H9 (cell line): ENCODE results near the gene GPD1L. TPM values are rescaled to one million over a fixed set of nuclear protein-coding genes. Genes with fewer than 3 reads are reported as not detected.

Experiments
- DNase-seq: peaks from one replicate; pipeline ENCODE4 v3.0.0-alpha.2; 2017
- H2AFZ ChIP-seq: one replicate; pipeline ENCODE4 v1.6.1; 2013; ENCODE audit warnings: mild to moderate bottlenecking, low read length, control low read depth, moderate library complexity
- H2AK5ac ChIP-seq: 2 replicates; pipeline ENCODE4 v1.6.1; 2013; ENCODE audit warnings: low read length, control low read depth, mixed read lengths; ENCODE audit not compliant: insufficient read length
- H2BK120ac ChIP-seq: one replicate; pipeline ENCODE4 v1.6.1; 2013; ENCODE audit warnings: low read depth, mild to moderate bottlenecking, low read length, control low read depth, inconsistent platforms; ENCODE audit not compliant: poor library complexity, severe bottlenecking
- H2BK12ac ChIP-seq: 2 replicates; pipeline ENCODE4 v1.6.1; 2013; ENCODE audit warnings: low read length, control low read depth, mixed read lengths, low read depth; ENCODE audit not compliant: insufficient read length
- H2BK15ac ChIP-seq: 2 replicates; pipeline ENCODE4 v1.6.1; 2013; ENCODE audit warnings: low read depth, low read length, control low read depth
- H2BK20ac ChIP-seq: one replicate; pipeline ENCODE4 v1.6.1; 2013; ENCODE audit warnings: low read depth, mild to moderate bottlenecking, low read length, control low read depth, inconsistent platforms; ENCODE audit not compliant: poor library complexity, severe bottlenecking
- H2BK5ac ChIP-seq: 2 replicates; pipeline ENCODE4 v1.6.1; 2013; ENCODE audit warnings: low read length, control low read depth, mixed read lengths; ENCODE audit not compliant: insufficient read length
- H3K14ac ChIP-seq: 2 replicates; pipeline ENCODE4 v1.6.1; 2013; ENCODE audit warnings: low read length, control low read depth; ENCODE audit not compliant: insufficient read depth
- H3K18ac ChIP-seq: 2 replicates; pipeline ENCODE4 v1.6.1; 2013; ENCODE audit warnings: low read depth, mild to moderate bottlenecking, mixed read lengths, low read length, control low read depth; ENCODE audit not compliant: insufficient read length
- H3K23ac ChIP-seq: 2 replicates; pipeline ENCODE4 v1.6.1; 2013; ENCODE audit warnings: low read length, control low read depth, mixed read lengths, low read depth; ENCODE audit not compliant: insufficient read length
- H3K23me2 ChIP-seq: 2 replicates; pipeline ENCODE4 v1.6.1; 2013; ENCODE audit warnings: low read depth, mild to moderate bottlenecking, mixed read lengths, low read length, control low read depth; ENCODE audit not compliant: insufficient read length, poor library complexity, severe bottlenecking
- H3K27ac ChIP-seq: 2 replicates; pipeline ENCODE4 v1.5.1; 2013; ENCODE audit warnings: low read length, control low read depth, mixed read lengths, low read depth; ENCODE audit not compliant: insufficient read length
- H3K27me3 ChIP-seq: 2 replicates; pipeline ENCODE4 v1.6.1; 2013; ENCODE audit warnings: low read length, control low read depth, inconsistent platforms; ENCODE audit not compliant: insufficient read depth
- H3K4ac ChIP-seq: 2 replicates; pipeline ENCODE4 v1.6.1; 2013; ENCODE audit warnings: low read depth, mild to moderate bottlenecking, control low read depth, inconsistent platforms, low read length, moderate library complexity
- H3K4me1 ChIP-seq: 2 replicates; pipeline ENCODE4 v1.6.1; 2013; ENCODE audit warnings: low read length, control low read depth, inconsistent platforms; ENCODE audit not compliant: insufficient read depth
- H3K4me2 ChIP-seq: 2 replicates; pipeline ENCODE4 v1.6.1; 2013; ENCODE audit warnings: low read length, control low read depth, mixed read lengths; ENCODE audit not compliant: insufficient read length, insufficient read depth
- H3K56ac ChIP-seq: 2 replicates; pipeline ENCODE4 v1.6.1; 2013; ENCODE audit warnings: low read depth, mild to moderate bottlenecking, mixed read lengths, low read length, control low read depth; ENCODE audit not compliant: insufficient read length
- H3K79me1 ChIP-seq: 2 replicates; pipeline ENCODE4 v1.6.1; 2013; ENCODE audit warnings: low read depth, mild to moderate bottlenecking, moderate library complexity, low read length, control low read depth, inconsistent platforms; ENCODE audit not compliant: insufficient read depth, poor library complexity, severe bottlenecking
- H3K79me2 ChIP-seq: 2 replicates; pipeline ENCODE4 v1.6.1; 2013; ENCODE audit warnings: low read length, control low read depth, inconsistent platforms; ENCODE audit not compliant: insufficient read depth
- H3K9ac ChIP-seq: 2 replicates; pipeline ENCODE4 v1.6.1; 2013; ENCODE audit warnings: low read length, control low read depth, mixed read lengths; ENCODE audit not compliant: insufficient read length; ENCODE audit errors: extremely low read depth
- H3K9me3 ChIP-seq: one replicate; pipeline ENCODE4 v1.6.1; 2013; ENCODE audit warnings: low read depth, low read length, inconsistent platforms; ENCODE audit not compliant: control insufficient read depth
- H3T11ph ChIP-seq: one replicate; pipeline ENCODE4 v1.6.1; 2013; ENCODE audit warnings: mild to moderate bottlenecking, low read length, control low read depth, inconsistent platforms
- H4K20me1 ChIP-seq: one replicate; pipeline ENCODE4 v1.6.1; 2013; ENCODE audit not compliant: control insufficient read depth, insufficient read length, insufficient read depth
- H4K5ac ChIP-seq: 2 replicates; pipeline ENCODE4 v1.6.1; 2013; ENCODE audit warnings: low read depth, mild to moderate bottlenecking, mixed read lengths, low read length, control low read depth; ENCODE audit not compliant: insufficient read length
- H4K8ac ChIP-seq: replicated peaks from 2 replicates; pipeline ENCODE4 v1.6.1; 2013; ENCODE audit warnings: low read length, control low read depth, mixed read lengths, low read depth; ENCODE audit not compliant: insufficient read length
- H4K91ac ChIP-seq: 2 replicates; pipeline ENCODE4 v1.6.1; 2013; ENCODE audit warnings: low read depth, mild to moderate bottlenecking, moderate library complexity, mixed read lengths, low read length, control low read depth; ENCODE audit not compliant: insufficient read length
- H3K27ac Mint-ChIP-seq, 3 experiments: 2 replicates in 2 of 3; 3 replicates in 1 of 3; pipeline ENCODE4 v1.8.0; 2020 to 2021; ENCODE audit warnings: mixed read lengths in 3 of 3, mild to moderate bottlenecking in 1 of 3, moderate library complexity in 1 of 3
- H3K27me3 Mint-ChIP-seq: 2 replicates; pipeline ENCODE4 v1.8.0; 2021; ENCODE audit warnings: low read depth, mild to moderate bottlenecking, moderate library complexity, mixed read lengths
- H3K36me3 Mint-ChIP-seq, 3 experiments: 2 replicates in 2 of 3; 3 replicates in 1 of 3; pipeline ENCODE4 v1.8.0; 2020 to 2021; ENCODE audit warnings: low read depth in 3 of 3, mixed read lengths in 3 of 3; ENCODE audit not compliant: insufficient read depth in 1 of 3
- H3K4me1 Mint-ChIP-seq, 2 experiments: 2 replicates each; pipeline ENCODE4 v1.8.0; 2020; ENCODE audit warnings: mixed read lengths in 2 of 2
- H3K4me3 Mint-ChIP-seq, 2 experiments: 2 replicates in 1 of 2; 3 replicates in 1 of 2; pipeline ENCODE4 v1.8.0; 2020 to 2021; ENCODE audit warnings: mild to moderate bottlenecking in 2 of 2, mixed read lengths in 2 of 2, moderate library complexity in 1 of 2
- H3K9me3 Mint-ChIP-seq, 2 experiments: 2 replicates in 1 of 2; 3 replicates in 1 of 2; pipeline ENCODE4 v1.8.0; 2020; ENCODE audit warnings: mild to moderate bottlenecking in 2 of 2, mixed read lengths in 2 of 2, moderate library complexity in 1 of 2
- CTCF ChIP-seq: fragments of 200-600 bp; sonication (generic); conservative IDR thresholded peaks from 3 replicates; pipeline ENCODE4 v1.8.0; 2021; ENCODE audit warnings: antibody characterized with exemption, mild to moderate bottlenecking
- WGBS: extraction: QIAGEN DNeasy Blood & Tissue Kit; methylation state at CpG from one replicate; pipeline ENCODE4 v1.1.7; 2013; ENCODE audit warnings: missing lambda C conversion rate, low lambda C conversion rate, mixed read lengths; ENCODE audit not compliant: insufficient read length; ENCODE audit errors: extremely low coverage; 5-methylcytosine and 5-hydroxymethylcytosine counted together
- total RNA-seq: library from RNA; stranded (reverse); gene quantifications from 2 replicates; pipeline ENCODE4 v1.2.1, GENCODE V29; 2021

The GPD1L gene
- total RNA-seq, 1 experiment from 2014 or later: 3.7 TPM

- H3K36me3 Mint-ChIP-seq: no peaks in the 10 kb centered on the region
- no peak overlapping the region for H4K5ac ChIP-seq
- H2BK5ac ChIP-seq: no peak overlapping the region
- H3K27ac ChIP-seq: no peak overlapping the region
- H3K79me1 ChIP-seq: no peaks in the 10 kb centered on the region
- no peak overlapping the region for H3K4ac ChIP-seq
- no peaks in the 10 kb centered on the region for H3K23me2 ChIP-seq
- H2BK20ac ChIP-seq: no peak overlapping the region
- H3K56ac ChIP-seq: no peak overlapping the region
- H3T11ph ChIP-seq: no peak overlapping the region
- TF ChIP-seq CTCF: no peak
- H3K4me1 ChIP-seq: no peaks in the 10 kb centered on the region
- no peak overlapping the region for H3K18ac ChIP-seq
- no peaks in the 10 kb centered on the region for H3K27me3 Mint-ChIP-seq
- H2AK5ac ChIP-seq: no peak overlapping the region
- no peak overlapping the region for H3K4me2 ChIP-seq
- WGBS: no CpG with 5 or more reads among the region's 10 CpGs
- no peak overlapping the region for H3K4me3 Mint-ChIP-seq
- no peak for DNase-seq
- H2BK12ac ChIP-seq: no peak overlapping the region
- H3K14ac ChIP-seq: no peak overlapping the region
- no peak overlapping the region for H2BK120ac ChIP-seq
- no peak overlapping the region for H3K9ac ChIP-seq
- H3K27ac Mint-ChIP-seq: no peak overlapping the region
- no peaks in the 10 kb centered on the region for H3K79me2 ChIP-seq
- H2AFZ ChIP-seq: no peak overlapping the region
- H4K91ac ChIP-seq: no peak overlapping the region
- H3K23ac ChIP-seq: no peak overlapping the region
- no peaks in the 10 kb centered on the region for H3K4me1 Mint-ChIP-seq
- no peak overlapping the region for H4K8ac ChIP-seq
- H2BK15ac ChIP-seq: no peak overlapping the region
- no peaks in the 10 kb centered on the region for H3K27me3 ChIP-seq
- H3K9me3 ChIP-seq: no peaks in the 10 kb centered on the region
- H3K9me3 Mint-ChIP-seq: no peaks in the 10 kb centered on the region; a peak in 1 of 5 replicates
- no peaks in the 10 kb centered on the region for H4K20me1 ChIP-seq
Measured at GRCh38 chr3:32216172-32216783, 109.9 kb downstream of the GPD1L start.
